ENCODE measurements around the gene LARP7.

GRCh38 chr4:112652216-112652615 lies 15.3 kb downstream of the LARP7 start:
- TF ChIP-seq, protein P1, sequence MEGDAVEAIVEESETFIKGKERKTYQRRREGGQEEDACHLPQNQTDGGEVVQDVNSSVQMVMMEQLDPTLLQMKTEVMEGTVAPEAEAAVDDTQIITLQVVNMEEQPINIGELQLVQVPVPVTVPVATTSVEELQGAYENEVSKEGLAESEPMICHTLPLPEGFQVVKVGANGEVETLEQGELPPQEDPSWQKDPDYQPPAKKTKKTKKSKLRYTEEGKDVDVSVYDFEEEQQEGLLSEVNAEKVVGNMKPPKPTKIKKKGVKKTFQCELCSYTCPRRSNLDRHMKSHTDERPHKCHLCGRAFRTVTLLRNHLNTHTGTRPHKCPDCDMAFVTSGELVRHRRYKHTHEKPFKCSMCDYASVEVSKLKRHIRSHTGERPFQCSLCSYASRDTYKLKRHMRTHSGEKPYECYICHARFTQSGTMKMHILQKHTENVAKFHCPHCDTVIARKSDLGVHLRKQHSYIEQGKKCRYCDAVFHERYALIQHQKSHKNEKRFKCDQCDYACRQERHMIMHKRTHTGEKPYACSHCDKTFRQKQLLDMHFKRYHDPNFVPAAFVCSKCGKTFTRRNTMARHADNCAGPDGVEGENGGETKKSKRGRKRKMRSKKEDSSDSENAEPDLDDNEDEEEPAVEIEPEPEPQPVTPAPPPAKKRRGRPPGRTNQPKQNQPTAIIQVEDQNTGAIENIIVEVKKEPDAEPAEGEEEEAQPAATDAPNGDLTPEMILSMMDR (IDR thresholded peaks at IDR 0.05; ENCODE audit: control extremely low read depth in 1 of 3, insufficient read depth in 1 of 3, low read depth in 1 of 3, low read length in 3 of 3), result no peak
- TF ChIP-seq POLR2A (IDR thresholded peaks at IDR 0.05; ENCODE audit: control extremely low read depth in 1 of 2, low read depth in 2 of 2, low read length in 2 of 2) (peak in 1 of 2 experiments; percentile 31; a peak in 1 of 3 replicates), JUN (IDR thresholded peaks at IDR 0.05; ENCODE audit: low read depth, low read length) (peak; percentile 38; the same call in 1 of the 2 replicates), CHD2 (IDR thresholded peaks at IDR 0.05; ENCODE audit: low read length) (peak; percentile 71), TBP (IDR thresholded peaks at IDR 0.05; ENCODE audit: low read depth, low read length) (peak; percentile 65; the same call in 1 of the 2 replicates), TCF12 (IDR thresholded peaks at IDR 0.05; ENCODE audit: low read depth, low read length) (peak; percentile 92), POU5F1 (IDR thresholded peaks at IDR 0.05; ENCODE audit: low read depth, low read length) (peak; percentile 99), POLR2AphosphoS5 (IDR thresholded peaks at IDR 0.05; ENCODE audit: low read depth, low read length) (no peak), MAX (IDR thresholded peaks at IDR 0.05) (no peak), USF2 (IDR thresholded peaks at IDR 0.05; ENCODE audit: low read length) (no peak), RFX5 (IDR thresholded peaks at IDR 0.05; ENCODE audit: borderline replicate concordance, low read depth, low read length) (no peak)
- TF ChIP-seq, protein P2, sequence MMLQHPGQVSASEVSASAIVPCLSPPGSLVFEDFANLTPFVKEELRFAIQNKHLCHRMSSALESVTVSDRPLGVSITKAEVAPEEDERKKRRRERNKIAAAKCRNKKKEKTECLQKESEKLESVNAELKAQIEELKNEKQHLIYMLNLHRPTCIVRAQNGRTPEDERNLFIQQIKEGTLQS (IDR thresholded peaks at IDR 0.05; ENCODE audit: insufficient read depth, low read depth, low read length), result no peak

Data from H1 (cell line).